ENCODE data around the gene FAM131B.

Gene FAM131B
- total RNA-seq: 0.35 to 1.5 (median 1.3) reads per million in 3 donors

- no peaks in the 10 kb centered on the region for H3K27me3 ChIP-seq (replicated peaks; ENCODE audit: control insufficient read depth, insufficient read depth, low read length, poor library complexity, severe bottlenecking)
- H3K9me3 ChIP-seq (ENCODE audit: control insufficient read depth, low read length): no peaks in the 10 kb centered on the region
- H3K27ac ChIP-seq (ENCODE audit: insufficient read depth, low read length, poor library complexity, severe bottlenecking): no peak within 1 kb of the TSS
- peaks cover 5% of the 10 kb centered on the region for H3K4me1 ChIP-seq (ENCODE audit: control insufficient read depth, insufficient read depth, low read length, poor library complexity, severe bottlenecking)
- H3K36me3 ChIP-seq (ENCODE audit: control insufficient read depth, insufficient read depth, low read length): no peaks in the 10 kb centered on the region
- peak within 1 kb of the TSS; percentile 73 for H3K4me3 ChIP-seq (ENCODE audit: insufficient read depth, low read depth, low read length, poor library complexity, severe bottlenecking)
- peak in 2 of 3 donors; percentile 14 to 19 for DNase-seq
Measured at GRCh38 chr7:143362131-143363015, at the start of gene FAM131B. Gene FAM131B (minus strand): TSS chr7:143362713. CDS start chr7:143362603, 110 bp downstream.

GRCh38 chr7:143411976-143412708, 49.6 kb upstream of the FAM131B start:
- DNase-seq: no peak
- Histone ChIP-seq H3K36me3 (ENCODE audit: control insufficient read depth, insufficient read depth, low read length) (no peaks in the 10 kb centered on the region), H3K27me3 (replicated peaks; ENCODE audit: control insufficient read depth, insufficient read depth, low read length, poor library complexity, severe bottlenecking) (no peaks in the 10 kb centered on the region), H3K4me3 (ENCODE audit: insufficient read depth, low read depth, low read length, poor library complexity, severe bottlenecking) (no peak overlapping the region), H3K27ac (ENCODE audit: insufficient read depth, low read length, poor library complexity, severe bottlenecking) (no peak overlapping the region), H3K9me3 (ENCODE audit: control insufficient read depth, low read length) (no peaks in the 10 kb centered on the region), H3K4me1 (ENCODE audit: control insufficient read depth, insufficient read depth, low read length, poor library complexity, severe bottlenecking) (peaks cover 19% of the 10 kb centered on the region)

DNA sequence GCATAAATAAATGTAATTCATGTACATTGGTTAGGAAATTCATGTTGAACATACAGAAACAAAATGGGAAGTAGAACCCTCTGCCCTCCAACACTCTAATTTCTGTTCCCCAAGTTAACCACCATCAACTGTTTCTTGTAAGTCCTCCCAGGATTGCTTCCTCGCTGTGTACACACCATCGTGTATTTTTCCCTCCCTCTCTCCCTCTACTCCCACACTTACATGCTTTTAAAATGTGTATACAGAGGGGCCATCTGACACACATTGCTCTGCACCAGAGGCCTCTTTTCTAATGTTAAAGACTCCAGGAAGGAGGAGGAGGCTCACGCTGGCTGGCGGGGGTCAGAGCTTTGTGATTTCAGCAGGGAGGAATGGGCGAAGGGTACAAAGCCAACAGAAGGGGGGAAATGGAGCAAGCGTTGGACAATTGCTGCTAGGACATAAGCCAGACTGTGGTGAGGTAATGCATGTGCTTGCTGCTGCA, 48.0 kb upstream of the FAM131B start:
- peaks cover 28% of the 10 kb centered on the region for H3K4me1 ChIP-seq (ENCODE audit: control insufficient read depth, insufficient read depth, low read length, poor library complexity, severe bottlenecking)
- H3K27me3 ChIP-seq (replicated peaks; ENCODE audit: control insufficient read depth, insufficient read depth, low read length, poor library complexity, severe bottlenecking): no peaks in the 10 kb centered on the region
- no peaks in the 10 kb centered on the region for H3K36me3 ChIP-seq (ENCODE audit: control insufficient read depth, insufficient read depth, low read length)
- no peaks in the 10 kb centered on the region for H3K9me3 ChIP-seq (ENCODE audit: control insufficient read depth, low read length)
- no peak overlapping the region for H3K4me3 ChIP-seq (ENCODE audit: insufficient read depth, low read depth, low read length, poor library complexity, severe bottlenecking)
- no peak for DNase-seq
- no peak overlapping the region for H3K27ac ChIP-seq (ENCODE audit: insufficient read depth, low read length, poor library complexity, severe bottlenecking)

GRCh38 chr7:143408686-143409561, 46.4 kb upstream of the FAM131B start, which contains the start of gene EPHA1:
Gene EPHA1 (minus strand): TSS chr7:143408856. CDS start chr7:143408805, 51 bp downstream.
- Histone ChIP-seq H3K36me3 (ENCODE audit: control insufficient read depth, insufficient read depth, low read length) (no peaks in the 10 kb centered on the region), H3K27me3 (replicated peaks; ENCODE audit: control insufficient read depth, insufficient read depth, low read length, poor library complexity, severe bottlenecking) (no peaks in the 10 kb centered on the region), H3K4me3 (ENCODE audit: insufficient read depth, low read depth, low read length, poor library complexity, severe bottlenecking) (peak within 1 kb of the TSS; percentile 48), H3K9me3 (ENCODE audit: control insufficient read depth, low read length) (no peaks in the 10 kb centered on the region), H3K27ac (ENCODE audit: insufficient read depth, low read length, poor library complexity, severe bottlenecking) (peak within 1 kb of the TSS; percentile 43), H3K4me1 (ENCODE audit: control insufficient read depth, insufficient read depth, low read length, poor library complexity, severe bottlenecking) (peaks cover 33% of the 10 kb centered on the region)
- DNase-seq: peak; percentile 32 to 45 (median 36)

DNA sequence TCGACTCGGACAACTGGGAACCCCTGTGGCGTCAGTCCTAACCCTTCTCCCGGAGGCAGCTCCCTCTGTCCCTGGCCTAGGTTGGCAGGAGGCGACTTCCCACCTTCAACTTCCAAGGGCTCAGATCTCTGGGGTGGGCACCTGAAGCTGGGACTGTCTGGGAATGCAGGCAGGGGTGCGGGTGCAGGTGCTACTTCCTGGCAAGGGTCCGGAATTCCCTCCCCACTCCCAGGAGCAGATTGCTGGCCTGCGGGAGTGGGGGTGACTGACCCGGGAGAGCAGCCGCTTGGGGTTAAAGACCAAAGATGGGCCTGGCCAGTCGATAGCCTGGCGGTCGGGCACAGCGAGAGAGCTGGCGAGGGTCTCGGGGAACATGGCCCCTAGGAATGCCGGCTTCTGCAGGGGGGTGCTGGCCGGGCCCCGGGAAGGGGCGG, 45.8 kb upstream of the FAM131B start:
- no peaks in the 10 kb centered on the region for H3K27me3 ChIP-seq (replicated peaks; ENCODE audit: control insufficient read depth, insufficient read depth, low read length, poor library complexity, severe bottlenecking)
- no peaks in the 10 kb centered on the region for H3K36me3 ChIP-seq (ENCODE audit: control insufficient read depth, insufficient read depth, low read length)
- H3K4me3 ChIP-seq (ENCODE audit: insufficient read depth, low read depth, low read length, poor library complexity, severe bottlenecking): peak overlapping the region; percentile 48
- H3K9me3 ChIP-seq (ENCODE audit: control insufficient read depth, low read length): no peaks in the 10 kb centered on the region
- H3K4me1 ChIP-seq (ENCODE audit: control insufficient read depth, insufficient read depth, low read length, poor library complexity, severe bottlenecking): peaks cover 33% of the 10 kb centered on the region
- H3K27ac ChIP-seq (ENCODE audit: insufficient read depth, low read length, poor library complexity, severe bottlenecking): peak overlapping the region; percentile 43
- DNase-seq: no peak

- peak; percentile 25 to 47 (median 47) for DNase-seq
- peak overlapping the region; percentile 48 for H3K4me3 ChIP-seq (ENCODE audit: insufficient read depth, low read depth, low read length, poor library complexity, severe bottlenecking)
- H3K27ac ChIP-seq (ENCODE audit: insufficient read depth, low read length, poor library complexity, severe bottlenecking): peak overlapping the region; percentile 43
Measured at GRCh38 chr7:143407287-143408251, 45.1 kb upstream of the FAM131B start.

DNA sequence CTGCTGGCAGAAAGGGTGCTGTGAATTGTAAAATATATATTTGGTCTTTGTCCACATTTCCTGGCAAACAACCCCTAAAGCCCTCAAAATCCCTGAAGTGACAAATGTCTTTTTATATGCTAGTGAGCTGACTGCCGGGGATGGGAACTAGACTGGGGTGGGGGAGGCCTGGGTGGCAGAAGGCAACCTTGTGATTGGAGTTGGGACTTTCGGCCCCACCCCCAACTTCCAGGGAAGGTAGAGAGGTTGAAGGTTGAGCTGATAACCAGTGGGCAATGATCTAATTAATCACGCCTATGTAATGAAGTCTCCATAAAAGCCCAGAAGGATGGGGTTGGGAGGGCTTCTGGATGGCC, 43.5 kb upstream of the FAM131B start:
- Histone ChIP-seq H3K27me3 (replicated peaks; ENCODE audit: control insufficient read depth, insufficient read depth, low read length, poor library complexity, severe bottlenecking) (no peaks in the 10 kb centered on the region), H3K9me3 (ENCODE audit: control insufficient read depth, low read length) (no peaks in the 10 kb centered on the region), H3K4me3 (ENCODE audit: insufficient read depth, low read depth, low read length, poor library complexity, severe bottlenecking) (no peak overlapping the region), H3K27ac (ENCODE audit: insufficient read depth, low read length, poor library complexity, severe bottlenecking) (no peak overlapping the region), H3K36me3 (ENCODE audit: control insufficient read depth, insufficient read depth, low read length) (peaks cover 6% of the 10 kb centered on the region), H3K4me1 (ENCODE audit: control insufficient read depth, insufficient read depth, low read length, poor library complexity, severe bottlenecking) (peaks cover 33% of the 10 kb centered on the region)
- DNase-seq: no peak

More at GRCh38 chr7:143407287-143408251, 45.1 kb upstream of the FAM131B start:
- Histone ChIP-seq H3K9me3 (ENCODE audit: control insufficient read depth, low read length) (no peaks in the 10 kb centered on the region), H3K36me3 (ENCODE audit: control insufficient read depth, insufficient read depth, low read length) (no peaks in the 10 kb centered on the region), H3K4me1 (ENCODE audit: control insufficient read depth, insufficient read depth, low read length, poor library complexity, severe bottlenecking) (peaks cover 33% of the 10 kb centered on the region), H3K27me3 (replicated peaks; ENCODE audit: control insufficient read depth, insufficient read depth, low read length, poor library complexity, severe bottlenecking) (no peaks in the 10 kb centered on the region)

GRCh38 chr7:143405173-143406001, 42.9 kb upstream of the FAM131B start:
- Histone ChIP-seq H3K27ac (ENCODE audit: insufficient read depth, low read length, poor library complexity, severe bottlenecking) (no peak overlapping the region), H3K4me1 (ENCODE audit: control insufficient read depth, insufficient read depth, low read length, poor library complexity, severe bottlenecking) (peaks cover 33% of the 10 kb centered on the region), H3K9me3 (ENCODE audit: control insufficient read depth, low read length) (no peaks in the 10 kb centered on the region), H3K27me3 (replicated peaks; ENCODE audit: control insufficient read depth, insufficient read depth, low read length, poor library complexity, severe bottlenecking) (no peaks in the 10 kb centered on the region), H3K4me3 (ENCODE audit: insufficient read depth, low read depth, low read length, poor library complexity, severe bottlenecking) (no peak overlapping the region), H3K36me3 (ENCODE audit: control insufficient read depth, insufficient read depth, low read length) (peaks cover 12% of the 10 kb centered on the region)
- no peak for DNase-seq
